ENCODE data around the gene CX3CL1.

GRCh38 chr16:57331355-57331754 lies 40.9 kb upstream of the CX3CL1 start:
- no peak for TF ChIP-seq CTCF (IDR thresholded peaks at IDR 0.05 in 2 of 3, conservative IDR thresholded peaks at IDR 0.05 in 1 of 3; ENCODE audit: borderline replicate concordance in 1 of 3, insufficient read depth in 1 of 3, low read depth in 2 of 3, low read length in 2 of 3)
- TF ChIP-seq EZH2 (IDR thresholded peaks at IDR 0.05) = no peak
- TF ChIP-seq MAX (IDR thresholded peaks at IDR 0.05) = no peak
- no peak for TF ChIP-seq TCF7L2 (IDR thresholded peaks at IDR 0.05; ENCODE audit: borderline replicate concordance, extremely low read depth, insufficient read depth, insufficient read length)

Measured in HCT116 (cell line).